Measurements from ENCODE around the gene RBMS1.

GRCh38 chr2:160408173-160408958 lies 85.2 kb downstream of the RBMS1 start:
- TF ChIP-seq CTCF (conservative IDR thresholded peaks at IDR 0.05; ENCODE audit: low read length) (no peak), EZH2phosphoT487 (IDR thresholded peaks at IDR 0.05; ENCODE audit: borderline replicate concordance) (no peak)
